ENCODE measurements around the gene MIGA2.

The MIGA2 gene

DNA sequence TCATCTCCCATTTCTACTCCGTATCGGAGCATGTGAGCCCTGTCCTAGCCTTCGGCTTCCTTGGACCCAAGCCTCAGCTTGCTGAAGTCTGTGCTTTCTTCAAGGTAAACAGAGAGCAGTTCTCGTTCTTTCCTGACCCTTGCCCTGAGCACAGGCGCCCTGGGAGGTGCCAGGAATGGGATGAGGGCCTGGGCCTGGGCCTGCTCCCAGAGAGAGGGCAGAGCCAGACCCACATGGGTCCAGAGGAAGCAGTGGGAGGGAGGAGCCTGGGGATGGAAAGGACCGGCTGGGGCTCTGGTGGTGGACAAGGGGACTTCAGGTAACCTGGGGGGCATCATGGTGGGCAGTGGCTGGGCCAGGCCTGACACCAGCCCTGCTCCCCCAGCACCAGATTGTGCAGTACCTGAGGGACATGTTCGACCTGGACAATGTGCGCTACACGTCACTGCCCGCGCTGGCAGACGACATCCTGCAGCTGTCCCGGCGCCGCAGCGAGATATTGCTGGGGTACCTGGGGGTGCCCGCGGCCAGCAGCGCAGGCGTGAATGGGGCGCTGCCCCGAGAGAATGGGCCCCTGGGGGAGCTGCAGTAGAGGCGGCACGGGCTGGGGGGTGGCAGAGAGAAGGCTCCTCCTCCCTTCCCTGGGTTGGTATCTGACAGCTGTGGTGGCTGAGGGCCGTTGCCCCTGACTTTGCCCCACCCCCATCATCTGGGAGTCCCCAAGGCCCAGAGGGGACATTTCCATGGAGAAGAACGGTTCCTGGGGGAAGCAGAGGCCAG lies 33.6 kb downstream of the MIGA2 start:
- Mint-ChIP-seq H3K4me1 (ENCODE audit: low read depth) (peaks cover 37% of the 10 kb centered on the region), H3K9me3 (no peaks in the 10 kb centered on the region), H3K36me3 (ENCODE audit: low read depth) (peaks cover 12% of the 10 kb centered on the region), H3K4me3 (peak overlapping the region; percentile 35), H3K27me3 (no peaks in the 10 kb centered on the region), H3K27ac (peak overlapping the region; percentile 89)

DNA sequence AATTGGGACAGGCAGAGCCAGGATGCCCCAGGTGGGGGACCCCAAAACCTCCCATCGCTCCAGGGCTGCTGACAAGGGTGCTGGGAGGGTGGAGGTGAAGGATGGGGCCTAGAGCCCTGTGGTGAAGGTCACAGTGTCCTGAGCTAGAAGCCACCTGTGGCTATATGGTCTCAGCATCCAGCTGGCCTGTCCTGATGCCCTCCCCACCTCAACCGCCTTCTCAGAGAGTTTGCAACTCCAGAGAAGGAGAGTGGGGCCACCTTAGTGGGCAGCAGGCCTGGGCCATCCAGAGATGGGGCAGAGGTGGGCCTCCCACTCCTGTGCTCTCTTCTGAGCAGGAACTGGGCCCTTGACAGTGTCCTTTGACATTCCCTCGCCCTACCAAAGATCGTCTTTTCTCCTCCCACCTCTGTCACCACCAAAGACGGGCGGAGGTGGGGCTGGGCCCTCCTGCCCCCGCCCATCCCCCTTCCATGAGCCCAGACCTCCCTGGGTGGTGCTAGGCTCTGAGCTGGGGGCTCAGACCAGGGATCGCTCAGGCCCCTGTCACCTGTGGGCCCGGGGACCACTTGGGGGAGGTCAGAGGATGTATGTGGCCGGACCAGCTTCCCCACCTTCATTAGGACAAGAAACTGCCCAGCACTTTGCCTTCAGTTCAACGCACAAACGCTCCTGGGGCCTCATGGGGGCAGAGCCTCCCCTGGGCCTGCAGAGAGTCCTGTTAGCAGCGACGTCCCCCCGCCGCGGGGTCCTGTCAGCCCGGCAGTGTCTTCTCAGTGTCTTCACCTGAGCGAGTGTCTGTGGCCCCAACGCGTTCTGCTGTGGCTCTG lies 34.5 kb downstream of the MIGA2 start:
- no peaks in the 10 kb centered on the region for H3K27me3 Mint-ChIP-seq
- no peak overlapping the region for H3K27ac Mint-ChIP-seq
- H3K9me3 Mint-ChIP-seq = no peaks in the 10 kb centered on the region
- H3K4me1 Mint-ChIP-seq (ENCODE audit: low read depth) = peaks cover 37% of the 10 kb centered on the region
- H3K36me3 Mint-ChIP-seq (ENCODE audit: low read depth) = peaks cover 8% of the 10 kb centered on the region
- H3K4me3 Mint-ChIP-seq = no peak overlapping the region

DNA sequence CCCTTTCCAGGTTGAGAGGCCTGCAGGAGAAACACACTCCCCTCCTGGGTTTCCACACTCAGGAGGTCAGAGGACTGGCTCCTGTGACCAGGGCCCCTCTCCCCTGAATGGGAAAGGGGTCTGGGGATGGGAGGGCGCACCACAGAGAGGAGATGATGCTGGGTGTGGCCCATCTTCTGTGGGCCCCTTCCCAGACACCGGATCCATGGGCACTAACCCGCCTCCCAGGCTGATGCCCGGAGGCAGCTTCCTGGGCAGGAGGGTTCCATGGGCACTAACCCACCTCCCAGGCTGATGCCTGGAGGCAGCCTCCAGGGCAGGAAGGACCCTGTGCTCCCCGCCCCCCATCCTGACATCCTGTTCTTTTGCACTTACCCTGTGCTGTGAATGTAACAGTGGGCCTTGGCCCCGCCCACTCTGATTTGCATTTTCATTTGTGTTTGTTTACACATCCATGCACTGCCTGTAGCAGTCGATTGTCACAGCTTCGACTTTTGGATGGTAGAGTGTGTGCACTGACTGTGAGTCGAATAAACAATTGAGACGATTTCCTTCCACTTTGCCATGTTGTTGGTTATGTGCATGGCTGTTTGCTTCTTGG lies 35.2 kb downstream of the MIGA2 start:
- Mint-ChIP-seq H3K27ac (no peak overlapping the region), H3K27me3 (no peaks in the 10 kb centered on the region), H3K36me3 (ENCODE audit: low read depth) (peaks cover 8% of the 10 kb centered on the region), H3K4me3 (no peak overlapping the region), H3K9me3 (no peaks in the 10 kb centered on the region), H3K4me1 (ENCODE audit: low read depth) (peaks cover 37% of the 10 kb centered on the region)

DNA sequence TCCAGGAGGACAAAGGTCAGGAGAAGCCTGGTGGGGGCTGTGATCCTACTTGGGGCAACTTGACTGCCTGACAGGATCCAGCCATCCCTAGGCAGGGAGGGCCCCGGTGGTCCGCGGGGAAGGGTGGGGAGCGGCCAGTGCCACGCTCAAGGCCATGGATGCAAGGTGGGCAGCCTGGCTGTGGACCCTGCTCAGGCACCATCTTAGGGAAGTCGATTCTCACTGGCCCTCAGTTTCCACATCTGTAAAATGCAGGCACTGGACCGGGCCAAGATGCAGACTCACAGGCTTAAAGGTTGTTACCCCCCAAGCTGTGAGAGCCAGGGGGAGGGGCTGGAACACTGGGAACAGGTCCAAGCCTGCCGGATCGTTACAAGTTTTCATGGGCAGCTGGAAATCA lies 35.7 kb downstream of the MIGA2 start:
- Mint-ChIP-seq H3K27ac (no peak overlapping the region), H3K9me3 (no peaks in the 10 kb centered on the region), H3K27me3 (no peaks in the 10 kb centered on the region), H3K36me3 (ENCODE audit: low read depth) (peaks cover 8% of the 10 kb centered on the region), H3K4me1 (ENCODE audit: low read depth) (peaks cover 37% of the 10 kb centered on the region), H3K4me3 (no peak overlapping the region)

DNA sequence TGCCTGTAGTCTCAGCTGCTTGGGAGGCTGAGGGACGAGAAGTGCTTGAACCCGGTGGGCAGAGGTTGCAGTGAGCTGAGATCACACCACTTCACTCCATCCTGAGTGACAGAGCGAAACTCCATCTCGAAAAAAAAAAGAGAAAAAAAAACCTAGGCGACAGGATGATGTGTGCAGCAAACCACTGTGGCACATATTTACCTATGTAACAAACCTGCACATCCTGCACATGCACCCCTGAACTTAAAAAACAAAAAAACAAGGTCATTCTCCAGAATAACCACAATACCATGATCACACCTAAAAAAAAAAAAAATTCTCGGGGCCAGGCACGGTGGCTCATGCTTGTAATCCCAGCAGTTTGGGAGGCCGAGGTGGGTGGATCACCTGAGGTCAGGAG lies 37.0 kb downstream of the MIGA2 start:
- Mint-ChIP-seq H3K9me3 (no peaks in the 10 kb centered on the region), H3K4me1 (ENCODE audit: low read depth) (peaks cover 32% of the 10 kb centered on the region), H3K4me3 (no peak overlapping the region), H3K36me3 (ENCODE audit: low read depth) (peaks cover 5% of the 10 kb centered on the region), H3K27ac (no peak overlapping the region), H3K27me3 (no peaks in the 10 kb centered on the region)

DNA sequence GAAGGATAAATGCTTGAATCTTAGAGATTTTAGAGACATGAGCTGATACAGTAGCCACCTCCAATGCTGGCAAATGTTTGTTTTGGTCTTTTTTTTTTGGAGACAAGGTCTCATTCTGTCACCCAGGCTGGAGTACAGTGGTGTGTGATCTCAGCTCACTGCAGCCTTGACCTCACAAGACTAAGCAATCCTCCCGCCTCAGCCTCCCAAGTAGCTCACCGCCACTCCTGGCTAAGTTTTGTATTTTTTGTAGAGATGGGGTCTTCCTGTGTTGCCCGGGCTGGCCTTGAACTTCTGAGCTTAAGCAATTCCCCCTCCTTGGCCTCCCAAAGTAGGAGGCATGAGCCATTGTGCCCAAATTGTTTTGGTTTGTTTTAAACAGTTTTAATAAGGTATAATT lies 37.7 kb downstream of the MIGA2 start:
- H3K4me1 Mint-ChIP-seq (ENCODE audit: low read depth) = peaks cover 25% of the 10 kb centered on the region
- no peak overlapping the region for H3K4me3 Mint-ChIP-seq
- H3K9me3 Mint-ChIP-seq = no peaks in the 10 kb centered on the region
- H3K27ac Mint-ChIP-seq = no peak overlapping the region
- no peaks in the 10 kb centered on the region for H3K36me3 Mint-ChIP-seq (ENCODE audit: low read depth)
- H3K27me3 Mint-ChIP-seq = no peaks in the 10 kb centered on the region

DNA sequence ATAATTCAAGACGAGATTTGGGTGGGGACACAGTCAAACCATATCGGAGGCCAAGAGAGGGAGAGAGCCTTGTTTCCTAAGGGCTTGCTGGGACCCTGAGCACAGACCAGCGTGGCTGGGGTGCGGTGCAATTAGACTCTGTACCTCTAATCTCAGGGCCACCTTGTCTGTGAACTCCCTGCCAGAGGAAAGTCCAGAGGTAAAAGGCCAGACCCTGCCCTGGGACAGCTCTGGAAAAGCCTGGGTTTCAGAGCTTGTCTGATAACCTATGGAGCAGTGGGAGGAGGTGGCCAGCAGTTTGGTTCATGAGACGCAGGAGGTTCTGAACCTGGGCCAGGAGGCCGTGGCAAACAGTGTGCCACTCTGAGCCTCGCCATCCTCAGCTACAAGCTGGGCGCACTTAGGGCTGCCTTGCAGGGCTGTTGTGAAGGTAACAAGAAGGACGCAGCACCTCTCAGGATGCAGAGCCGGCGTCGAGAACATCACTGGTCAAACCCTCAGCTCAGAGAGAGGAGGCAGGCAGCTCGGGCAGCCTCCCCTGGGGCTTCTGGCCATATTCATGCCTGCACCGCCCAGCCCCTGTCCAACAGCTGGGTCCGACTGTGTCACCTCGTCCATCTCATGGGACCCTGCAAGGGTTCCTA lies 39.7 kb downstream of the MIGA2 start:
- H3K27me3 Mint-ChIP-seq = no peaks in the 10 kb centered on the region
- no peak overlapping the region for H3K27ac Mint-ChIP-seq
- H3K36me3 Mint-ChIP-seq (ENCODE audit: low read depth) = no peaks in the 10 kb centered on the region
- no peak overlapping the region for H3K4me3 Mint-ChIP-seq
- no peaks in the 10 kb centered on the region for H3K9me3 Mint-ChIP-seq
- peaks cover 25% of the 10 kb centered on the region for H3K4me1 Mint-ChIP-seq (ENCODE audit: low read depth)

DNA sequence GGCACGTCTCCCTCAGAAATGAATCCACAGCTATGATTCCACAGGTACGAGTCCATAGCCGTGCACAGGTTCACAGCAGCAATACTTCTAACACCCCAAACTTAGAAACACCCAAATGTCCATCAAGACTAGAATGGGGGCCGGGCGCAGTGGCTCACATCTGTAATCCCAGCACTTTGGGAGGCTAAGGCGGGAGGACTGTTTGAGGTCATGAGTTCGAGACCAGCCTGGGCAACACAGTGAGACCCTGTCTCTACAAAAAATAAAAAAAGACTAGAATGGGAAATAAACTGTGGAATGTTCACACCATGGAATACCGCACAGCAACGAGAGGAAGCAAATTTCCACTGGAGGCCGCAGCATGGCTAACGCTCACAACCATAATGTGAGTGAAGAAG lies 40.2 kb downstream of the MIGA2 start:
- Mint-ChIP-seq H3K4me1 (ENCODE audit: low read depth) (peaks cover 24% of the 10 kb centered on the region), H3K27me3 (no peaks in the 10 kb centered on the region), H3K36me3 (ENCODE audit: low read depth) (no peaks in the 10 kb centered on the region), H3K4me3 (no peak overlapping the region), H3K9me3 (no peaks in the 10 kb centered on the region), H3K27ac (no peak overlapping the region)

DNA sequence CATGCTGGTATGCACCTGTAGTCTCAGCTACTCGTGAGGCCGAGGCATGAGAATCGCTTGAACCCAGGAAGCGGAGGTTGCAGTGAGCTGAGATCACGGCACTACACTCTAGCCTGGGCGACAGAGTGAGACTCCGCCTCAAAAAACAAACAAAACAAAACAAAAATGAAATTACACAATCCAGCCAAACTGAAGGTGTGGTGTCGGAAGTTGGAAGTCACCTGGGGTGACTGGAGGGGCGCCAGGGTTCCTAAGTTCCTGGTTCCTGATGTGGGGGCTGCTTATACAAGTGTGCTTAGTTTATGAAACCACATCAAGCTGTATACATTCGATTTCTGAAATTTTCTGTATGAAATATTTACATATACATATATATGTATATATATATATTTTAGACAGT lies 40.8 kb downstream of the MIGA2 start:
- Mint-ChIP-seq H3K27me3 (no peaks in the 10 kb centered on the region), H3K4me3 (no peak overlapping the region), H3K4me1 (ENCODE audit: low read depth) (peaks cover 25% of the 10 kb centered on the region), H3K36me3 (ENCODE audit: low read depth) (no peaks in the 10 kb centered on the region), H3K27ac (no peak overlapping the region), H3K9me3 (no peaks in the 10 kb centered on the region)

DNA sequence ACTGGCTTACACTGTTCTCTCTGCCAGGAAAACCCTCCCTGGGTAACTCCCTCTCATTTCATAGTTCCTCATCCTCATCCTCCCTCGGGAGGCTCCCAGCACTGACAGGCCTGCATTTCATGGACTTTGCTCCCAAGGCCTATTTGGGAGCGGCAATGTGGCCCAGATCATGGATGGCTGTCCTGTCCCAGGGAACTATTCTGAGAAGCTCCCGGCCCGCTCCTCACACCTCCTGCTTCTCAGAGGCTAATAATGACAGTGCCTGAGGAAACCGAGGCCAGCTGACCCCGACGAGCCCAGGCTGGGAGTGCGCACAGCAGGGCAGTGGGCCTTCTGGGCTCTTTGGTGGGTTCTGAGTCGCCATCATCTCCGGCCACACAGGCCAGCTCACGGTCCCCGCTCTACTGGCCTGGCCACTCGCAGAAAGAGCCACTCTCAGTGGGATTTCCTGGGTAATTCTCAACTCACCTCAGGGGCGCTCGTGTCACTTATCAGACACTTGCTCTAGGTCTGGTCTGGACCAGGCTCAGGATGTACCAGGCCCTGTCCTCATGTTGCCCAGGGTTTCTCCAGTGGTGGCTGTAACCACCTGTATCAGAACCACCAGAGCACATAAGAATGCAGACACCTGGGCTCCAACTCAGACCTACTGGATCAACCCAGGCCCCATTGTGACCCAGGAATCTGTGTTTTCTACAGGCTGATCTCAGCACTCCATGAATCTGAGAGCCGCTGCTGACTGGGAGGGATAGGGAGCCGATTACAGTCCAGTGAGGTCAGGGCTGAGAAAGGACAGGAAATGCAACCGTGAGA lies 42.5 kb downstream of the MIGA2 start:
- Mint-ChIP-seq H3K4me1 (ENCODE audit: low read depth) (peaks cover 29% of the 10 kb centered on the region), H3K36me3 (ENCODE audit: low read depth) (no peaks in the 10 kb centered on the region), H3K9me3 (no peaks in the 10 kb centered on the region), H3K4me3 (peak overlapping the region; percentile 87), H3K27me3 (no peaks in the 10 kb centered on the region), H3K27ac (no peak overlapping the region)

DNA sequence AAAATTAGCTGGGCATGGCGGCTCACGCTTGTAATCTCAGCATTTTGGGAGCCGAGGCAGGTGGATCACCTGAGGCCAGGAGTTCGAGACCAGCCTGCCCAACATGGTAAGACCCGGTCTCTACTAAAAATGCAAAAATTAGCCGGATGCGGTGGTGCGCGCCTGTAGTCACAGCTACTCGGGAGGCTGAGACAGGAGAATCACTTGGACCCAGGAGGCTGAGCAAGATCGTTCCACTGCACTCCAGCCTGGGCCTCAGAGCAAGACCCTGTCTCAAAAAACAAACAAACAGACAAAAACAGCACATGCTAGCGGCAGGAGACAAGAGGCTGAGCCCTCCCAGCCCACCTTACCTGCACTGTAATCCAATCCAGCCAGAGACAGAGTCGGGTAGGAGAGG lies 43.4 kb downstream of the MIGA2 start:
- H3K4me1 Mint-ChIP-seq (ENCODE audit: low read depth) = peaks cover 29% of the 10 kb centered on the region
- peak overlapping the region; percentile 87 for H3K4me3 Mint-ChIP-seq
- H3K9me3 Mint-ChIP-seq = no peaks in the 10 kb centered on the region
- H3K36me3 Mint-ChIP-seq (ENCODE audit: low read depth) = no peaks in the 10 kb centered on the region
- H3K27me3 Mint-ChIP-seq = no peaks in the 10 kb centered on the region
- peak overlapping the region; percentile 49 for H3K27ac Mint-ChIP-seq

DNA sequence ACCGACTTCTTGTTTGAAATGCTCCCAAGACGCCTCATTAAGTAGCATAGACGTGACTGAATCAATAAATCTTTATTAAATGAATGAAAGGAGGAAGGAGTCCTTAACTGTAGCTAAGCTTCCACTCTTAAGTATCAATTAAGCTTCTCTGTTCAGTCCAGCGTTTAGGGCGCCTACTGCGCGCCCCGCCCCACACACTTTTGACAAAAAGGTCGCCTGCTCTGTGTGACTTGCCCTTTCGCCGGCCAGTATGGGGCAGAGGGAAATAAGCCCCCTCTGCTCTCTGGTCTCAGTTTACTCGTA lies 43.8 kb downstream of the MIGA2 start:
- Mint-ChIP-seq H3K27ac (peak overlapping the region; percentile 63), H3K4me1 (ENCODE audit: low read depth) (peaks cover 29% of the 10 kb centered on the region), H3K36me3 (ENCODE audit: low read depth) (no peaks in the 10 kb centered on the region), H3K27me3 (no peaks in the 10 kb centered on the region), H3K4me3 (peak overlapping the region; percentile 87), H3K9me3 (no peaks in the 10 kb centered on the region)

DNA sequence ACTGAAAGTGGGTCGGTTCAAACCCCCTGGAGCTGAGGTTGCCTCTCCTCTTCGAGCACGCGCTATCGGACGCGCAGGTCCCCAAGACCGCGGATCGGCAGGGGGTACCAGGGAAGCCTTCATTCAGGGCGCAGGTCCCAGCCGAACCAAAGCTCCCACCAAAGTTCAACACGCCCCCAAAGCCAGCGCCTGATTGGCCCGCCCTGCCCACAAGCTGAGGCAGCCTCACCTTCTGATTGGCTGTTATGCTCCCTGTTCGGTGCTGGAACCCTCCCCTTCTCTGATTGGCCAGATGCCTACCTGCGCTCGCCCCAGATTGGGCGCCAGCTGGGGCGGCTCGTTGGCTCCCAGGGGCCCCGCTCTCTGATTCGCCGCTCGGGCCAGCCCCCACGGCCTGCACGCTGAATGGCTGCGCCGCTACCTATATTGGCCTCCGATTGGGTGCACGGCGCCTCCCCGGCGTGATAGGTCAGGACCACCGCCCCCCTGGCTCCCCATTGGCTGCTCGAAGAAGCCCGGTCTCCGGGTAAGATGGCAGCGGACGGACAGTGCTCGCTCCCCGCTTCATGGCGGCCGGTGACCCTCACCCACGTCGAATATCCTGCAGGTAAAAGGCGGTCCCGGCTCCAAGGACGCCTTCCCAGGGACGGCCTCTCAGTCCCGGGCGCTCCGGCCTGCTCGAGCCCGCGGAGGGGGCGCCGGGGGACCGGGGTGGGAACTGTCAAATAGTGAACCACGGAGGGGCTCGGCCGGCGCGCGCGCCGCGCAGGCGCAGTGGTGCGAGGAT lies 44.4 kb downstream of the MIGA2 start, which contains the start of gene DOLPP1:
TSS of gene DOLPP1 (plus strand) at position 511 of the 787 bp plus-strand sequence. CDS start at position 532, 21 bp downstream.
- Mint-ChIP-seq H3K36me3 (ENCODE audit: low read depth) (no peaks in the 10 kb centered on the region), H3K27ac (peak within 1 kb of the TSS; percentile 63)

More for the DNA sequence above, 44.4 kb downstream of the MIGA2 start, which contains the start of gene DOLPP1:
- Mint-ChIP-seq H3K4me3 (peak within 1 kb of the TSS; percentile 87), H3K4me1 (ENCODE audit: low read depth) (peaks cover 29% of the 10 kb centered on the region), H3K27me3 (no peaks in the 10 kb centered on the region), H3K9me3 (no peaks in the 10 kb centered on the region)
